ENCODE measurements around the gene RPL38. TPM values are rescaled to one million over a fixed set of nuclear protein-coding genes. Genes with fewer than 3 reads are reported as not detected.

RPL38 gene
- total RNA-seq, 1 donor from 2014 or later, result 659 TPM

- no peak for TF ChIP-seq CTCF (IDR thresholded peaks at IDR 0.05)
- Histone ChIP-seq H3K27ac (no peak overlapping the region), H3K4me3 (no peak overlapping the region), H3K9me3 (no peaks in the 10 kb centered on the region), H3K36me3 (no peaks in the 10 kb centered on the region), H3K27me3 (no peaks in the 10 kb centered on the region), H3K4me1 (peaks cover 13% of the 10 kb centered on the region)
- intact Hi-C loops (cut with DNase I), result no loop called here
- ATAC-seq (no peak), DNase-seq (no peak)
These were observed 39.7 kb downstream of the RPL38 start for GRCh38 chr17:74243013-74243755.

GRCh38 chr17:74244128-74244527, 40.6 kb downstream of the RPL38 start:
- Histone ChIP-seq H3K36me3 (no peaks in the 10 kb centered on the region), H3K27me3 (no peaks in the 10 kb centered on the region), H3K4me1 (peaks cover 13% of the 10 kb centered on the region), H3K27ac (no peak overlapping the region), H3K4me3 (no peak overlapping the region), H3K9me3 (no peaks in the 10 kb centered on the region)
- intact Hi-C loops (cut with DNase I), result no loop called here
- TF ChIP-seq CTCF (IDR thresholded peaks at IDR 0.05), result no peak
- ATAC-seq (no peak), DNase-seq (no peak)

- ATAC-seq (peak; percentile 31), DNase-seq (no peak)
- no peak for TF ChIP-seq CTCF (IDR thresholded peaks at IDR 0.05)
- intact Hi-C loops (cut with DNase I), result no loop called here
- H3K9me3 ChIP-seq, result no peaks in the 10 kb centered on the region
- H3K27me3 ChIP-seq, result no peaks in the 10 kb centered on the region
- no peak overlapping the region for H3K4me3 ChIP-seq
- H3K36me3 ChIP-seq, result no peaks in the 10 kb centered on the region
- H3K27ac ChIP-seq, result no peak overlapping the region
- peaks cover 13% of the 10 kb centered on the region for H3K4me1 ChIP-seq
These were observed 41.1 kb downstream of the RPL38 start for GRCh38 chr17:74244548-74244947.

- TF ChIP-seq CTCF (IDR thresholded peaks at IDR 0.05), result no peak
- Histone ChIP-seq H3K27ac (no peak overlapping the region), H3K36me3 (no peaks in the 10 kb centered on the region), H3K27me3 (no peaks in the 10 kb centered on the region), H3K9me3 (no peaks in the 10 kb centered on the region), H3K4me1 (peaks cover 13% of the 10 kb centered on the region), H3K4me3 (no peak overlapping the region)
- no peak for ATAC-seq
- intact Hi-C loops (cut with DNase I), result no loop called here
- no peak for DNase-seq
These were observed 41.8 kb downstream of the RPL38 start for GRCh38 chr17:74245145-74245831.

- no peaks in the 10 kb centered on the region for H3K36me3 ChIP-seq
- no peaks in the 10 kb centered on the region for H3K9me3 ChIP-seq
- H3K27ac ChIP-seq, result no peak overlapping the region
- intact Hi-C loops (cut with DNase I), result no loop called here
- ATAC-seq (no peak), DNase-seq (no peak)
- peaks cover 7% of the 10 kb centered on the region for H3K4me1 ChIP-seq
- no peak overlapping the region for H3K4me3 ChIP-seq
- TF ChIP-seq CTCF (IDR thresholded peaks at IDR 0.05), result no peak
- H3K27me3 ChIP-seq, result no peaks in the 10 kb centered on the region
These were observed 42.4 kb downstream of the RPL38 start for GRCh38 chr17:74245871-74246270.
